Type B pancreatic cell (in vitro differentiated cells): ENCODE measurements around the gene SUPT3H. TPM values are rescaled to one million over a fixed set of nuclear protein-coding genes. Genes with fewer than 3 reads are reported as not detected.

Experiments used
- DNase-seq: peaks from one replicate; pipeline ENCODE4 v3.0.0; 2021; ENCODE audit warnings: mixed read lengths; ENCODE audit not compliant: unreplicated experiment; ENCODE audit errors: extremely low spot score
- H3K27ac Mint-ChIP-seq: 2 replicates; pipeline ENCODE4 v1.8.0; 2021; ENCODE audit warnings: mild to moderate bottlenecking, mixed read lengths
- H3K27me3 Mint-ChIP-seq: 2 replicates; pipeline ENCODE4 v1.8.0; 2021; ENCODE audit warnings: mixed read lengths
- H3K36me3 Mint-ChIP-seq: 2 replicates; pipeline ENCODE4 v1.8.0; 2021; ENCODE audit warnings: mixed read lengths
- H3K4me1 Mint-ChIP-seq: one replicate; pipeline ENCODE4 v1.8.0; 2021; ENCODE audit warnings: mixed read lengths; ENCODE audit not compliant: unreplicated experiment
- H3K4me3 Mint-ChIP-seq: 2 replicates; pipeline ENCODE4 v1.8.0; 2021; ENCODE audit warnings: mild to moderate bottlenecking, mixed read lengths
- H3K9me3 Mint-ChIP-seq: 2 replicates; pipeline ENCODE4 v1.8.0; 2021; ENCODE audit warnings: mixed read lengths
- CTCF ChIP-seq: fragments of 200-600 bp; sonication (generic); conservative IDR thresholded peaks from 2 replicates; pipeline ENCODE4 v1.5.0; 2021; ENCODE audit warnings: antibody characterized with exemption, mild to moderate bottlenecking
- total RNA-seq: library from RNA; stranded (reverse); gene quantifications from 2 replicates; pipeline ENCODE4 v1.2.1, GENCODE V29; 2021; ENCODE audit warnings: low replicate concordance

The SUPT3H gene
- total RNA-seq, 1 donor from 2014 or later: 18.4 TPM

GRCh38 chr6:45123023-45123422, 254.7 kb downstream of the SUPT3H start:
- H3K4me1 Mint-ChIP-seq: no peaks in the 10 kb centered on the region
- H3K4me3 Mint-ChIP-seq: no peak overlapping the region
- no peaks in the 10 kb centered on the region for H3K27me3 Mint-ChIP-seq
- H3K9me3 Mint-ChIP-seq: no peaks in the 10 kb centered on the region
- no peaks in the 10 kb centered on the region for H3K36me3 Mint-ChIP-seq
- DNase-seq: no peak
- no peak overlapping the region for H3K27ac Mint-ChIP-seq
- no peak for TF ChIP-seq CTCF

GRCh38 chr6:45118754-45119153, 259.0 kb downstream of the SUPT3H start:
- TF ChIP-seq CTCF: no peak
- no peak for DNase-seq
- Mint-ChIP-seq H3K27ac (no peak overlapping the region), H3K4me3 (no peak overlapping the region), H3K4me1 (no peaks in the 10 kb centered on the region), H3K9me3 (no peaks in the 10 kb centered on the region), H3K36me3 (no peaks in the 10 kb centered on the region), H3K27me3 (no peaks in the 10 kb centered on the region)

- no peak overlapping the region for H3K4me3 Mint-ChIP-seq
- no peak for TF ChIP-seq CTCF
- no peaks in the 10 kb centered on the region for H3K9me3 Mint-ChIP-seq
- no peaks in the 10 kb centered on the region for H3K36me3 Mint-ChIP-seq
- H3K4me1 Mint-ChIP-seq: no peaks in the 10 kb centered on the region
- H3K27ac Mint-ChIP-seq: no peak overlapping the region
- no peaks in the 10 kb centered on the region for H3K27me3 Mint-ChIP-seq
- DNase-seq: no peak
Observed at GRCh38 chr6:45116714-45117410, 260.9 kb downstream of the SUPT3H start.

- Mint-ChIP-seq H3K36me3 (no peaks in the 10 kb centered on the region), H3K27me3 (no peaks in the 10 kb centered on the region), H3K4me3 (no peak overlapping the region), H3K4me1 (no peaks in the 10 kb centered on the region), H3K27ac (no peak overlapping the region), H3K9me3 (no peaks in the 10 kb centered on the region)
- TF ChIP-seq CTCF: no peak
- DNase-seq: no peak
Observed at GRCh38 chr6:45115696-45116095, 262.0 kb downstream of the SUPT3H start.

- Mint-ChIP-seq H3K9me3 (no peaks in the 10 kb centered on the region), H3K4me3 (no peak overlapping the region), H3K36me3 (no peaks in the 10 kb centered on the region), H3K4me1 (no peaks in the 10 kb centered on the region), H3K27ac (no peak overlapping the region), H3K27me3 (no peaks in the 10 kb centered on the region)
- TF ChIP-seq CTCF: no peak
- no peak for DNase-seq
Observed at GRCh38 chr6:45112711-45113110, 265.0 kb downstream of the SUPT3H start.
